AG20443 (cell line): ENCODE data around the gene ABTB2.
"Not testable (repeated sequence)": the region's sequence is repeated elsewhere in the genome, so short reads cannot be mapped to it uniquely, and the experiment has no call there.

Experiments
- DNase-seq: peaks from one replicate; pipeline ENCODE4 v3.0.0; 2012; ENCODE audit warnings: low spot score, mixed read lengths

Gene ABTB2

GRCh38 chr11:34238533-34238932 lies 119.3 kb downstream of the ABTB2 start:
- no peak for DNase-seq

- DNase-seq: no peak
Measured at GRCh38 chr11:34236572-34236971, 121.2 kb downstream of the ABTB2 start.

- no peak for DNase-seq
Measured at GRCh38 chr11:34235591-34236071, 122.2 kb downstream of the ABTB2 start.

- no peak for DNase-seq
Measured at GRCh38 chr11:34235189-34235588, 122.6 kb downstream of the ABTB2 start.

- peak; percentile 56 for DNase-seq
Measured at GRCh38 chr11:34234086-34234740, 123.6 kb downstream of the ABTB2 start.

GRCh38 chr11:34233215-34233614 lies 124.6 kb downstream of the ABTB2 start:
- no peak for DNase-seq

- DNase-seq: no peak
Measured at GRCh38 chr11:34232807-34233206, 125.0 kb downstream of the ABTB2 start.

GRCh38 chr11:34226210-34226609 lies 131.6 kb downstream of the ABTB2 start:
- no peak for DNase-seq

GRCh38 chr11:34225091-34225490 lies 132.7 kb downstream of the ABTB2 start:
- DNase-seq: no peak

GRCh38 chr11:34224434-34224966 lies 133.3 kb downstream of the ABTB2 start:
- DNase-seq: no peak

- no peak for DNase-seq
Measured at GRCh38 chr11:34223907-34224306, 133.9 kb downstream of the ABTB2 start.

- peak; percentile 96 for DNase-seq
Measured at GRCh38 chr11:34223021-34223813, 134.6 kb downstream of the ABTB2 start.

GRCh38 chr11:34222030-34222429 lies 135.8 kb downstream of the ABTB2 start:
- DNase-seq: no peak

- DNase-seq: no peak
Measured at GRCh38 chr11:34219941-34220370, 137.9 kb downstream of the ABTB2 start.

GRCh38 chr11:34219279-34219678 lies 138.5 kb downstream of the ABTB2 start:
- no peak for DNase-seq

- not testable (repeated sequence) for DNase-seq
Measured at GRCh38 chr11:34218756-34219155, 139.1 kb downstream of the ABTB2 start.

GRCh38 chr11:34218067-34218466 lies 139.7 kb downstream of the ABTB2 start:
- DNase-seq: no peak

- DNase-seq: no peak
Measured at GRCh38 chr11:34216706-34217105, 141.1 kb downstream of the ABTB2 start.

GRCh38 chr11:34215806-34216453 lies 141.9 kb downstream of the ABTB2 start:
- DNase-seq: no peak

GRCh38 chr11:34214961-34215805 lies 142.6 kb downstream of the ABTB2 start:
- DNase-seq: peak; percentile 65

- DNase-seq: no peak
Measured at GRCh38 chr11:34213366-34213765, 144.4 kb downstream of the ABTB2 start.

GRCh38 chr11:34212566-34212965 lies 145.2 kb downstream of the ABTB2 start:
- DNase-seq: no peak
